ENCODE results near the gene AACS.

Gene AACS

DNA sequence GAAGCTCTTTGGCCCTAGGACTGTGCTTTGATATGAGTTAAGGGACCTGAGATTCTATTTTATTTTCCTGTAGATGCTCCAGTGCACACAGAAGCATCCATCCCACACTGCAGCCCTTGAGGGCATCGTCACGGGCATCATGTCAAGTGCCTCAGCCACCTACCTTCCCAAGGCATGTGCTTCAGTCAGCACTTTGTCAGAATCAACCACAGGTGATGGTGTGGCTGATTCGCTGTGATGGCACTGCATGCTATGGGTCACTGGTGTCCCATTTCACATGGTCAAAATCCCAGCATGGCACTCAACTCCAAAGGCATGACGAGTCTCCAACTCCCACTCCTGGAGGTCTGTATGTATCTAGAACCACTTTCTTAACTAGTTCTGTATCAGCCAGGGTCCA is 100.8 kb downstream of the AACS start:
- Mint-ChIP-seq H3K27me3 (ENCODE audit: low read depth, poor library complexity) (peaks cover 8% of the 10 kb centered on the region), H3K9me3 (peaks cover 22% of the 10 kb centered on the region), H3K36me3 (ENCODE audit: low read depth) (no peaks in the 10 kb centered on the region), H3K4me1 (peaks cover 6% of the 10 kb centered on the region), H3K4me3 (no peak overlapping the region), H3K27ac (no peak overlapping the region)
- TF ChIP-seq, protein P1, sequence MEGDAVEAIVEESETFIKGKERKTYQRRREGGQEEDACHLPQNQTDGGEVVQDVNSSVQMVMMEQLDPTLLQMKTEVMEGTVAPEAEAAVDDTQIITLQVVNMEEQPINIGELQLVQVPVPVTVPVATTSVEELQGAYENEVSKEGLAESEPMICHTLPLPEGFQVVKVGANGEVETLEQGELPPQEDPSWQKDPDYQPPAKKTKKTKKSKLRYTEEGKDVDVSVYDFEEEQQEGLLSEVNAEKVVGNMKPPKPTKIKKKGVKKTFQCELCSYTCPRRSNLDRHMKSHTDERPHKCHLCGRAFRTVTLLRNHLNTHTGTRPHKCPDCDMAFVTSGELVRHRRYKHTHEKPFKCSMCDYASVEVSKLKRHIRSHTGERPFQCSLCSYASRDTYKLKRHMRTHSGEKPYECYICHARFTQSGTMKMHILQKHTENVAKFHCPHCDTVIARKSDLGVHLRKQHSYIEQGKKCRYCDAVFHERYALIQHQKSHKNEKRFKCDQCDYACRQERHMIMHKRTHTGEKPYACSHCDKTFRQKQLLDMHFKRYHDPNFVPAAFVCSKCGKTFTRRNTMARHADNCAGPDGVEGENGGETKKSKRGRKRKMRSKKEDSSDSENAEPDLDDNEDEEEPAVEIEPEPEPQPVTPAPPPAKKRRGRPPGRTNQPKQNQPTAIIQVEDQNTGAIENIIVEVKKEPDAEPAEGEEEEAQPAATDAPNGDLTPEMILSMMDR (IDR thresholded peaks at IDR 0.05), result no peak
- DNase-seq, result no peak

DNA sequence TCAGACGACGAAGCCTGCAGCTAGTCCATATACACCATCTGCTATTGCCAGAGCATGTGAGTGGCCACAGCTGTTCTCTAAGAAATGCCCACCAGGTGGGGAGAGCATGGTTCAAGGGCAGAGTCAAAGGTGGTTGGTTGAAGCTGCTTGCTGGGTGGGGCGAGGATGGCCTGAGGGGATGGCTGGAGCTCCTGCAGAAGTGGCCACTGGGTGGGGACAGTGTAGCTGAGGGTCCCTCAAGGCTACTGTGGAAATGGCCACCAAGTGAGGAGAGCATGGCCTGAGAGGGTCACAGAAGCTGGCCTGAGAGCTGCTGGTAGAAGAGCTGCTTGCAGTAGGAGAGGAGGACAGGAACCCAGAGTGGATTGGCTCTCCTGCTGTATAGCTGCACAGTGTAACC is 102.4 kb downstream of the AACS start:
- Mint-ChIP-seq H3K36me3 (ENCODE audit: low read depth) (no peaks in the 10 kb centered on the region), H3K4me3 (no peak overlapping the region), H3K9me3 (peaks cover 21% of the 10 kb centered on the region), H3K4me1 (no peaks in the 10 kb centered on the region), H3K27ac (no peak overlapping the region), H3K27me3 (ENCODE audit: low read depth, poor library complexity) (peaks cover 8% of the 10 kb centered on the region)
- TF ChIP-seq, protein P1 (IDR thresholded peaks at IDR 0.05), result no peak
- DNase-seq, result no peak

- Mint-ChIP-seq H3K27me3 (ENCODE audit: low read depth, poor library complexity) (peaks cover 8% of the 10 kb centered on the region), H3K4me1 (no peaks in the 10 kb centered on the region), H3K36me3 (ENCODE audit: low read depth) (no peaks in the 10 kb centered on the region), H3K27ac (no peak overlapping the region), H3K9me3 (peaks cover 21% of the 10 kb centered on the region), H3K4me3 (no peak overlapping the region)
- TF ChIP-seq, protein P1 (IDR thresholded peaks at IDR 0.05), result no peak
- DNase-seq, result no peak
Observed at GRCh38 chr12:125169451-125169850, 104.2 kb downstream of the AACS start.

- TF ChIP-seq, protein P1 (IDR thresholded peaks at IDR 0.05), result no peak
- Mint-ChIP-seq H3K4me1 (no peaks in the 10 kb centered on the region), H3K27ac (no peak overlapping the region), H3K9me3 (peaks cover 21% of the 10 kb centered on the region), H3K36me3 (ENCODE audit: low read depth) (no peaks in the 10 kb centered on the region), H3K27me3 (ENCODE audit: low read depth, poor library complexity) (peaks cover 9% of the 10 kb centered on the region), H3K4me3 (no peak overlapping the region)
- DNase-seq, result no peak
Observed at GRCh38 chr12:125169870-125170269, 104.6 kb downstream of the AACS start.

GRCh38 chr12:125171267-125171666 is 106.0 kb downstream of the AACS start:
- peaks cover 24% of the 10 kb centered on the region for H3K9me3 Mint-ChIP-seq
- TF ChIP-seq, protein P1 (IDR thresholded peaks at IDR 0.05), result no peak
- H3K27ac Mint-ChIP-seq, result no peak overlapping the region
- peaks cover 15% of the 10 kb centered on the region for H3K27me3 Mint-ChIP-seq (ENCODE audit: low read depth, poor library complexity)
- no peaks in the 10 kb centered on the region for H3K4me1 Mint-ChIP-seq
- no peak overlapping the region for H3K4me3 Mint-ChIP-seq
- H3K36me3 Mint-ChIP-seq (ENCODE audit: low read depth), result no peaks in the 10 kb centered on the region
- no peak for DNase-seq

DNA sequence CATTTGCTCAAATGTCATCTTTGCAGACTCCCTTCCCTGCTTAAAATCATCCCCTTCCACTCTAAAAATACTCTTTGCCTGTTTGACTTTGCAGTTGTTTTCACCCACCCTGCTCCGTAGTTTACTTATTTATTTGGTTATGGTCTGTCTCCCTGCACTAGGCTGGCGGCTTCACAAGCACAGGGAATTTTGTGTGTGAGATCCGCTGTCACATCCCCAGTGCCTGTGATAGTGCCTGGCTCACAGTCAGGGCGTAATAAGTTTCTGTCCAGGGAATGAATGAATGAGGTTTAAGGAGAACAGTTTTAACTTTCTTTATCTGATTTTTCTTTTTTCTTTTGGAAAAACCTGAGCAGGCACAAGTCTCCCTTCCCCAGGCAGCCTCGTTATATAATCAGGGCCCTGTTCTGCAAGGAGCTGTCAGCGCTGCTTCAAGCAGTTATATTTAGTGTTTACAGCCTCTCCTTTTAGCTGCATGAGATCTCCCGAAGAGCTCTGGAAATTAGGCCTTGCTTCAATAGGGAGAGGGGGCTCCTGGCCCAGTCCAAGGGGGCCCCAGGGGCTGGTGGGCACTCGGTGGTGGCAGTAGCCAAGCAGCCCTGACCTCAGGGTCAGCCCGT is 107.1 kb downstream of the AACS start:
- H3K4me3 Mint-ChIP-seq, result no peak overlapping the region
- peaks cover 19% of the 10 kb centered on the region for H3K9me3 Mint-ChIP-seq
- DNase-seq, result no peak
- TF ChIP-seq, protein P1 (IDR thresholded peaks at IDR 0.05), result no peak
- H3K27me3 Mint-ChIP-seq (ENCODE audit: low read depth, poor library complexity), result peaks cover 18% of the 10 kb centered on the region
- no peaks in the 10 kb centered on the region for H3K4me1 Mint-ChIP-seq
- H3K27ac Mint-ChIP-seq, result no peak overlapping the region
- H3K36me3 Mint-ChIP-seq (ENCODE audit: low read depth), result no peaks in the 10 kb centered on the region

All from nephron progenitor cell (in vitro differentiated cells).